ENCODE data around the gene STYXL2.
A peak's percentile ranks its signal among the peaks of the same experiment; 100 is the strongest.

The STYXL2 gene

GRCh38 chr1:167093846-167094516 lies at the start of gene STYXL2:
Gene STYXL2, plus strand, starts transcription at chr1:167094075. Its CDS starts 775 bp downstream, at chr1:167094850.
- Histone ChIP-seq H3K4me1 (ENCODE audit: insufficient read depth, low read length) (no peaks in the 10 kb centered on the region), H3K36me3 (ENCODE audit: insufficient read depth, low read length) (no peaks in the 10 kb centered on the region), H3K27ac (ENCODE audit: low read depth, low read length) (no peak within 1 kb of the TSS), H3K27me3 (ENCODE audit: control insufficient read depth in 1 of 2, insufficient read depth in 2 of 2, low read length in 2 of 2) (no peaks in the 10 kb centered on the region), H3K9ac (ENCODE audit: low read length) (no peak within 1 kb of the TSS), H3K4me3 (ENCODE audit: low read depth in 1 of 2, low read length in 2 of 2) (no peak within 1 kb of the TSS), H3K9me3 (ENCODE audit: low read length) (no peaks in the 10 kb centered on the region)

- Histone ChIP-seq H3K27ac (ENCODE audit: low read depth, low read length) (no peak overlapping the region), H3K9me3 (ENCODE audit: low read length) (no peaks in the 10 kb centered on the region), H3K36me3 (ENCODE audit: insufficient read depth, low read length) (no peaks in the 10 kb centered on the region), H3K4me3 (ENCODE audit: low read depth in 1 of 2, low read length in 2 of 2) (no peak overlapping the region), H3K4me1 (ENCODE audit: insufficient read depth, low read length) (no peaks in the 10 kb centered on the region), H3K9ac (ENCODE audit: low read length) (no peak overlapping the region), H3K27me3 (ENCODE audit: control insufficient read depth in 1 of 2, insufficient read depth in 2 of 2, low read length in 2 of 2) (no peaks in the 10 kb centered on the region)
Measured at GRCh38 chr1:167051907-167052306, 42.0 kb upstream of the STYXL2 start.

- Histone ChIP-seq H3K9me3 (ENCODE audit: low read length) (no peaks in the 10 kb centered on the region), H3K9ac (ENCODE audit: low read length) (no peak overlapping the region), H3K27me3 (ENCODE audit: control insufficient read depth in 1 of 2, insufficient read depth in 2 of 2, low read length in 2 of 2) (no peaks in the 10 kb centered on the region), H3K36me3 (ENCODE audit: insufficient read depth, low read length) (no peaks in the 10 kb centered on the region), H3K27ac (ENCODE audit: low read depth, low read length) (no peak overlapping the region), H3K4me1 (ENCODE audit: insufficient read depth, low read length) (no peaks in the 10 kb centered on the region), H3K4me3 (ENCODE audit: low read depth in 1 of 2, low read length in 2 of 2) (no peak overlapping the region)
Measured at GRCh38 chr1:167052389-167052788, 41.5 kb upstream of the STYXL2 start.

- H3K4me3 ChIP-seq (ENCODE audit: low read depth in 1 of 2, low read length in 2 of 2): no peak overlapping the region
- H3K36me3 ChIP-seq (ENCODE audit: insufficient read depth, low read length): no peaks in the 10 kb centered on the region
- H3K27me3 ChIP-seq (ENCODE audit: control insufficient read depth in 1 of 2, insufficient read depth in 2 of 2, low read length in 2 of 2): no peaks in the 10 kb centered on the region
- H3K4me1 ChIP-seq (ENCODE audit: insufficient read depth, low read length): peaks cover 8% of the 10 kb centered on the region
- H3K9me3 ChIP-seq (ENCODE audit: low read length): no peaks in the 10 kb centered on the region
- no peak overlapping the region for H3K27ac ChIP-seq (ENCODE audit: low read depth, low read length)
- no peak overlapping the region for H3K9ac ChIP-seq (ENCODE audit: low read length)
Measured at GRCh38 chr1:167054531-167054930, 39.3 kb upstream of the STYXL2 start.

GRCh38 chr1:167054946-167055630 lies 38.8 kb upstream of the STYXL2 start:
- Histone ChIP-seq H3K9ac (ENCODE audit: low read length) (no peak overlapping the region), H3K27me3 (ENCODE audit: control insufficient read depth in 1 of 2, insufficient read depth in 2 of 2, low read length in 2 of 2) (no peaks in the 10 kb centered on the region), H3K36me3 (ENCODE audit: insufficient read depth, low read length) (no peaks in the 10 kb centered on the region)

GRCh38 chr1:167056529-167057231 lies 37.2 kb upstream of the STYXL2 start:
- Histone ChIP-seq H3K9ac (ENCODE audit: low read length) (no peak overlapping the region), H3K4me1 (ENCODE audit: insufficient read depth, low read length) (peaks cover 8% of the 10 kb centered on the region), H3K36me3 (ENCODE audit: insufficient read depth, low read length) (no peaks in the 10 kb centered on the region), H3K9me3 (ENCODE audit: low read length) (no peaks in the 10 kb centered on the region), H3K27ac (ENCODE audit: low read depth, low read length) (no peak overlapping the region), H3K4me3 (ENCODE audit: low read depth in 1 of 2, low read length in 2 of 2) (no peak overlapping the region), H3K27me3 (ENCODE audit: control insufficient read depth in 1 of 2, insufficient read depth in 2 of 2, low read length in 2 of 2) (no peaks in the 10 kb centered on the region)

More at GRCh38 chr1:167054946-167055630, 38.8 kb upstream of the STYXL2 start:
- H3K27ac ChIP-seq (ENCODE audit: low read depth, low read length): no peak overlapping the region
- H3K9me3 ChIP-seq (ENCODE audit: low read length): no peaks in the 10 kb centered on the region
- H3K4me3 ChIP-seq (ENCODE audit: low read depth in 1 of 2, low read length in 2 of 2): no peak overlapping the region
- peaks cover 8% of the 10 kb centered on the region for H3K4me1 ChIP-seq (ENCODE audit: insufficient read depth, low read length)

- Histone ChIP-seq H3K4me3 (ENCODE audit: low read depth in 1 of 2, low read length in 2 of 2) (no peak overlapping the region), H3K27ac (ENCODE audit: low read depth, low read length) (no peak overlapping the region), H3K36me3 (ENCODE audit: insufficient read depth, low read length) (no peaks in the 10 kb centered on the region), H3K9me3 (ENCODE audit: low read length) (no peaks in the 10 kb centered on the region), H3K27me3 (ENCODE audit: control insufficient read depth in 1 of 2, insufficient read depth in 2 of 2, low read length in 2 of 2) (no peaks in the 10 kb centered on the region), H3K9ac (ENCODE audit: low read length) (no peak overlapping the region), H3K4me1 (ENCODE audit: insufficient read depth, low read length) (peaks cover 8% of the 10 kb centered on the region)
Measured at GRCh38 chr1:167057241-167057688, 36.6 kb upstream of the STYXL2 start.

- H3K4me1 ChIP-seq (ENCODE audit: insufficient read depth, low read length): peaks cover 8% of the 10 kb centered on the region
- no peaks in the 10 kb centered on the region for H3K36me3 ChIP-seq (ENCODE audit: insufficient read depth, low read length)
- H3K9me3 ChIP-seq (ENCODE audit: low read length): no peaks in the 10 kb centered on the region
- H3K27ac ChIP-seq (ENCODE audit: low read depth, low read length): no peak overlapping the region
- H3K9ac ChIP-seq (ENCODE audit: low read length): no peak overlapping the region
- H3K27me3 ChIP-seq (ENCODE audit: control insufficient read depth in 1 of 2, insufficient read depth in 2 of 2, low read length in 2 of 2): no peaks in the 10 kb centered on the region
- H3K4me3 ChIP-seq (ENCODE audit: low read depth in 1 of 2, low read length in 2 of 2): peak overlapping the region in 1 of 2 donors; percentile 36
Measured at GRCh38 chr1:167059045-167059808, 34.6 kb upstream of the STYXL2 start.

GRCh38 chr1:167059809-167060107 lies 34.1 kb upstream of the STYXL2 start:
- Histone ChIP-seq H3K27ac (ENCODE audit: low read depth, low read length) (no peak overlapping the region), H3K4me3 (ENCODE audit: low read depth in 1 of 2, low read length in 2 of 2) (no peak overlapping the region), H3K9ac (ENCODE audit: low read length) (no peak overlapping the region), H3K4me1 (ENCODE audit: insufficient read depth, low read length) (peaks cover 8% of the 10 kb centered on the region), H3K9me3 (ENCODE audit: low read length) (no peaks in the 10 kb centered on the region), H3K36me3 (ENCODE audit: insufficient read depth, low read length) (no peaks in the 10 kb centered on the region), H3K27me3 (ENCODE audit: control insufficient read depth in 1 of 2, insufficient read depth in 2 of 2, low read length in 2 of 2) (no peaks in the 10 kb centered on the region)

GRCh38 chr1:167060141-167061072 lies 33.5 kb upstream of the STYXL2 start:
- no peak overlapping the region for H3K27ac ChIP-seq (ENCODE audit: low read depth, low read length)

More at GRCh38 chr1:167060141-167061072, 33.5 kb upstream of the STYXL2 start:
- Histone ChIP-seq H3K9ac (ENCODE audit: low read length) (no peak overlapping the region), H3K27me3 (ENCODE audit: control insufficient read depth in 1 of 2, insufficient read depth in 2 of 2, low read length in 2 of 2) (no peaks in the 10 kb centered on the region), H3K36me3 (ENCODE audit: insufficient read depth, low read length) (no peaks in the 10 kb centered on the region), H3K4me1 (ENCODE audit: insufficient read depth, low read length) (peaks cover 8% of the 10 kb centered on the region), H3K9me3 (ENCODE audit: low read length) (no peaks in the 10 kb centered on the region), H3K4me3 (ENCODE audit: low read depth in 1 of 2, low read length in 2 of 2) (no peak overlapping the region)

All from muscle layer of colon (tissue), 2 donors.